Activated CD4-positive, alpha-beta T cell treated with anti-CD3 and anti-CD28 coated beads, Interleukin-2, Interleukin-4, amounts not matched to agents 100 ng/mL and 50 ng/mL, durations not matched to agents 16 hours and 8 hours (primary cell): Measurements from ENCODE around the gene TCHP.
A peak's percentile ranks its signal among the peaks of the same experiment; 100 is the strongest.
"Not testable (repeated sequence)": the region's sequence is repeated elsewhere in the genome, so short reads cannot be mapped to it uniquely, and the experiment has no call there.

ENCODE experiments used
- DNase-seq: peaks from one replicate; pipeline ENCODE4 v3.0.0-alpha.2; 2020; ENCODE audit warnings: low spot score

TCHP gene

DNA sequence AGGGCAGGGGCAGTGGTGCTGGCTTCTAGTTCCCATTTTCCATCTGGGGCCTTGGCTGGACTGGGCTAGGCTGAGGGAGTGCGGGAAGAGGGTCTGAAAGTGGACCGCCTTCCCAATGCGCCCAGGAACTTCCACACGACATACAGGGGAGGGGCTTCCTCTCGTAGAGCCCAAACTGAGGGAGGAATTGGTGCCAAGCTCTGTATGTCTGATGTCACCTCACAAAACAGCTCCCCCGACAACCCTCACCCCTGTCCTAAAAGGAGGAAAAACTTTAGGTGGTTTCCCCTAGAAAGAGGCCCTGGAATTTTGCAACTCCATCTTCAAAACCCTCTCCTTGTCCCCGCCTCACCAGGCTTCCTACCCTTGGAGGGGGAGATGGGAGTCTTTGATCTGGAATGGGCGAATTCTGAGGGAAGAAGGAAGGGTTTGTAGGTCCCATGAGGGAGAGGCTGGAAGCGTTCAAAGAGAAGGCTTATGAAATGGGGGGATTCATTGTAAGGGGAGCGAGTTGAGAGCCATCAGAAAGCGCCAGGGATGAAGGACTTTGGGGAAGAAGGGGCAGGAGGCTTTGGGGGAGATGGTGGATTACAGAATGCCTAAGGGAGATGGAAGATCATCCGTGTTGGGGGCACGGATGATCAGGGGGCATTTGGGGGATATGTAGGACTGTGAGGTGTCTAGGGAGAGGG is 20.6 kb upstream of the TCHP start:
- no peak for DNase-seq

DNA sequence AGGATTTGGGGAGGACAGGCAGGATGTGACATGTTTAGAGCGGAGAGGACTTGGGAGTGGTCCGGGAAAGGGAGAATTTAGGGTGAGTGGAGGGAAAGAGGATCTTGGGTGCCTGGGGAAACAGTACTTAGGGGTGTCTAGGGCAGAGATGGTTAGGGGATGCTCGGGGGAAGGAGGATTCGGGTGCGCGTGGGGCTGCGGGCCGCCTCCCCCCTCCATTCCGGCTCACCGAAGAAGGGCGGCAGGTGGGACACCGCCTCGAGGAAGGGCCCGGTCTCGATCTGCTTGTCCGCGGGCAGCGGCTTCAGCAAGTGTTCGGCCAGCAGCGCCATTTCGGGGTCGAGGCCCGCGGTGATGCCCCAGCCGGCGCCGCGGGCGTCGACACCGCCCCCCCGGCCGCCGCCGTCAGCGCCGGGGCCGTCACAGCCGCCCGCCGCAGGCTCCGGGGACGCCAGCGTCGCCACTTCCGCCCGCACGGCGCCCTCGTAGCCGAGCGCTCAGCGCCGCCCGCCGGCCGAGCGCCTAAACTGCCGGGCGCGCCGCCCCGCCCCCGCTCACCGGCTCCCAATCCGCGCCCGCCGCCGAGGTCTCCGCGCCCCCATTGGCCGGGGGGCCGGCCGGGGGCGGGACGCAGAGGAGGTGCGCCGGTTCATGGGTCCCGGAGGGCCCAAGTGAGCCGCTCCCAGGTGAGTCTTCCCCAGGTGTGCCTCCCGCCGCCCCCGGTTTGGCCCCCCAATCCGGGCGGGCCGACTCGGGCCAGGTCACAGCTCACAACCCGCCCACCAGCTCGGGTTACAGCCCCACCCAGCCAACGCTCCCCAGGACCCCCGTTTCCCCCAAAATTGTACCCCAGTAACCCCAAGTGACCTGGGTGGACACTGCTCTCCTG is 19.8 kb upstream of the TCHP start, which contains the start of gene GLTP:
Gene GLTP, minus strand, starts transcription at position 499 of the 889 bp plus-strand sequence. Its CDS starts 167 bp downstream, at position 332.
- peak; percentile 88 for DNase-seq

DNA sequence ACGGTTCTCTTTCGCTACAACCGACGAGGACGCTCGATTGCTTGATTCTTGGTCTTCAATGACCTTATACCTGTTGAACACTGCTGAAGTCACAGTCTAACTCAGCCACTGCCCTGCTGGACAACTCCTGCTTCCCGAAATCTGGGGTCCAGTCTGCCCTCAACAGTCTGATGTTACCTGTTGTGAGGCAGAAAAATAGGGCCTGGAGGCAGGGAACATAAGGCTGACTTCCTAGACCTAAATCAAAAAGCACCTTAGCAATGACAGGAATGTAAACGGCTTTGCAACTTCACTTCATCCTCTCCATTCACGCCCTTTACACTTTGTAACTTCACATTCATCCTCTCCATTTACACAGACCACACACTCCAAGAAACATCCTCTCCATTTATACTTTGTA is 19.1 kb upstream of the TCHP start:
- DNase-seq, result no peak

DNA sequence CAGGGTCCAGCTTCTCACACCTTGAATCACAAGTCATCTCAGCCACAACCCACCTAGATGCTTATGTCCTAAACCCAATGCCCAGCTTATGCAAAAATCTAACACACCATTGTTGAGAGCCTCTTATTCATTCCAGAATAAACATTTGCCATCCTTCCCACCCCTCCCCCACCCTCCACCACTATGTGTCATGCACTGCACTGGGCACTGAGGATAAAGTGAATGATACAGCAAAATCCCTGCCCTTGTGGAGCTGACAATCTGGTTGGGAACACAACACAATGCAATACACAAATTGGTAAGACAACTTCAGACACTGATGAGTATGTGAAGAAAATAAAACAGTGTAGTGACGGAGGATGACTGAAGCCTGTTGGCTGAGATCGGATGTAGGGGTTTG is 18.3 kb upstream of the TCHP start:
- no peak for DNase-seq

DNA sequence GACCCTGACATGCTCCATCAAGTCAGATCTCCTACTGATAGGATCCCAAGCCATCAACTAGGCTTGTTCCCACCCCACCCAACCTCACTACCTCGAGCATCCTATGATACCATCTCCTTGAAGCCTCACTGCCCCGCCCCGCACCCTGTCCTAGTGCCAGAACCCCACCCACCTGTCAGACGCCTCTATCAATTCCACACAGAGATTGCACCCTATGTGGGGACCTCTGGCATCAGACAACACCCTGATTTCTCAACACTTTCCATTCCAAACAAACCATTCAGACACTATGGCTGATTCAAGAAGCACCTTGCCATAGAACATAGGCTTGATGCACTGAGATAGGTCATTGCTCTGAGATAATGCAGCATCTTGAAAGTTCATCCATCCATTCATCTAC is 16.6 kb upstream of the TCHP start:
- no peak for DNase-seq

- no peak for DNase-seq
Observed at GRCh38 chr12:109885616-109886015, 14.5 kb upstream of the TCHP start.

GRCh38 chr12:109888179-109889020 is 11.7 kb upstream of the TCHP start:
- DNase-seq, result peak; percentile 77

DNA sequence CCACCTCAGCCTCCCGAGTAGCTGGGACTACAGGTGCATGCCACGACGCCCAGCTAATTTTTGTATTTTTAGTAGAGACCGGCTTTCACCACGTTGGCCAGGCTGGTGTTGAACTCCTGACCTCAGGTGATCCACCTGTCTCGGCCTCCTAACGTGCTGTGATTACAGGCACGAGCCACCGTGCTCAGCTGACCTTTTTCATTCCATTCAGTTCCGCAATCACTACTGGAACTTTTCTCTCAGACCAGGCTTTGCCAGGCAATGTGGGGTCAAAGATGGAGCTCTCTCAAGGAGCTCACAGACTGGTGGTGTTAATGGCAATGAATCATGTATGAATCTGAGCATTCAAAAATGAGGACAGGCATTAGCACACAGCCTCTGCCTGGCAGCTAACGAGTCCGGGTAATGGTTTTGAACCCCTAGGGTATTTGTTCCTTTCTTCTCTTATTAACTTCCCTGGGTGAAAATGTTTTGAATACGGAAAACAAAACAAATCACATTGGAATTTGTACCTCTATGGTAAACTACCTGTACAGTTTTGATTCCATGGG is 9.4 kb upstream of the TCHP start:
- DNase-seq, result no peak

GRCh38 chr12:109891731-109892130 is 8.3 kb upstream of the TCHP start:
- DNase-seq, result not testable (repeated sequence)

- no peak for DNase-seq
Observed at GRCh38 chr12:109892165-109892715, 7.8 kb upstream of the TCHP start.

DNA sequence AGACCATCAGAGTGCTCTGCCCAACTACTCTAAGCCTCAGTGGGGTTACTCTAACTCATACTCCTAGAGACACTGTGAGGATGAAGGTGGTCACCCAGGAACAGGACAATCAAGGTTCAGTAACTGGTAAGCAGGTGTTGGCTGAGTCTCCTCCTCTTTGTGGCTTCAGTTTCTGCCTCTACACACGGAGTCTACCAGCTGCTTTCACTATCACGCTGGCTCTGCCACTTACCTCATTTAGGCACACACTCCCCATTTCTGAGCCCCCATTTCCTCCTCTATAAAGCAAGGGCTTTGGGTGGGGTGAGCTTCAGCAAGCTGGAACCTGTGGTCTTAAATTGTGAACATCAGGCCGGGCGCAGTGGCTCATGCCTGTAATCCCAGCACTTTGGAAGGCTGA is 7.3 kb upstream of the TCHP start:
- peak; percentile 32 for DNase-seq

DNA sequence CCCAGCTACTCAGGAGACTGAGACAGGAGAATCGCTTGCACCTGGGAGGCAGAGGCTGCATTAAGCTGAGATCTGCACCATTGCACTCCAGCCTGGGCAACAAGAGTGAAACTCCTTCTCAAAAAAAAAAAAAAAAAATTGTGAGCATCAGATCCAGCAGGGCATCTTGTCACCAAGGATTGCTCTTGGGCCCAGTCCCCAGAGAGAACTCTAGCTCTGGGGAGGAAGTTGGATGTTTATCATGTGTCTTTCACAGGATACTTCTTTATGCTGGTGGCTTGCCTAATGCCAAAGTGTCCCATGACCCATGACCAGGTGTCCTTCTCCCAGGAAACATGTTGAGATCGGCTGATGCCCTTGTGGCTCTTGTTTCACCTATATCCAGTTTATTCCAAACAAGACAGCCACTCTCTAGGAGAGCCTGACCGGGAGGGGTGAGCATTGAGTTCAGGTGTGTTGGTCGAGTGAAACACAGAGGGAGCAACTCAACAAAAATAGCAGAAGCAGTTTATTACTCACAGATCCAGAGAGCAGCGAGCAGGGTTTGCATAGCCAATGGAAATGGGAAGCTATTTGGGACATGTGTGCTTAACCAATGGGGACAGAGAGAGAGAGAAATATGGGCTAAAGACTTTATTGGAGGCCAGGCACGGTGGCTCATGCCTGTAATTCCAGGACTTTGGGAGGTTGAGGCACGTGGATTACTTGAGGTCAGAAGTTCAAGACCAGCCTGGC is 6.6 kb upstream of the TCHP start:
- DNase-seq, result no peak

DNA sequence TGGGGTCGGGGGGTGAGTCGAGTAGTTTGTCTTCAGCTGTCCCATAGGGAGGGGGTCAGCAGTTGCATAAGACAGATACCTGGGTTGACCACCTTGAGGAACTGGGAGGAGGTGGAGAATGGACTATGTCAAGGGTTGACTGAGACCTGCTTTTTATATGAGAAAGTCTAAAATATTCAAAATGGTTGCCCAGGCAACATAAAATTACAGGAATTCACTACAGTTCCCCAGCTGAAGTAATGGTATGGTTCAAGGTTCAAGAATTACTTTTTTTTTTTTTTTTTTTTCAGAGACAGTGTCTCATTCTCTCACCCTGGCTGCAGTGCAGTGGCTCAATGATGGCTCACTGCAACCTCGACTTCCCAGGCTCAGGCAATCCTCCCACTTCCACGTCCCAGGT is 5.1 kb upstream of the TCHP start:
- no peak for DNase-seq

DNA sequence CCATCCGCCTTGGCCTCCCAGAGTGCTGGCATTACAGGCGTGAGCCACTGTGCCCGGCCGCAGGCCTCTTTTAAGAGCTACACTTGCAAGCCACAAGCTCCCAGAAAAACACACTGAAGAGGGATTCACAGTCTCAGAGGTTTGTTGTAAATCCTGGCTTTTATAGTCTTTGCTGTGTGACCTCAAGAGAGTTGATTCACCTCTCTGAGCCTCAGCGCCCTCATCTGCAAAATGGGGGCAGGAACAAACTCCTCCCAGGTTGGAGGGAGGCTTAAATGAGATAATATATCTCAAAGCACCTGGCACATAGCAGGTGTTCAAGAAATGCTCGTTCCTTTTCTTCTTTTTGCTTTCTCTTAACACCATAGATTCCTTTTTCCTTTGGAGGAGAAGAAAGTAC is 3.9 kb upstream of the TCHP start:
- no peak for DNase-seq

DNA sequence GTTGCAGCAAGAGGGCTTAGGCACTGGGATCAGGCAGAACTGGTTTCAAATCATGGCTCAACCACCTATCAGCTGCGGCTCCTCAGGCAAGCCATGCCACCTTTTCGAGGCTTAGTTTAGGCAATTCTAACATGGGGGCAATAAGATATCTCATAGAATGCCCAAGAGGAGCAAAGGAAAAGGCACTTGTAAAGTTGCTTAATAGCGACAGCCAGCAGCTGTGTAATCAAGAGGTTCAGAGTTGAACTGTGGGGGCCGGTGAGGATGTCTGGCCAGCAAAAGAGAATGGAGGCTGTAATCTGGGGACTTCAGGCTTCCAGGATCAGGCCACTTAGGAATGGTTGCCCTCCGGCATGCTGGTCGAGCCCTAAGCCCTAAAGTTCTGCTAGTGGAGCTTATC is 3.0 kb upstream of the TCHP start:
- DNase-seq, result no peak

- DNase-seq, result not testable (repeated sequence)
Observed at GRCh38 chr12:109899345-109899744, 729 bp upstream of the TCHP start.

DNA sequence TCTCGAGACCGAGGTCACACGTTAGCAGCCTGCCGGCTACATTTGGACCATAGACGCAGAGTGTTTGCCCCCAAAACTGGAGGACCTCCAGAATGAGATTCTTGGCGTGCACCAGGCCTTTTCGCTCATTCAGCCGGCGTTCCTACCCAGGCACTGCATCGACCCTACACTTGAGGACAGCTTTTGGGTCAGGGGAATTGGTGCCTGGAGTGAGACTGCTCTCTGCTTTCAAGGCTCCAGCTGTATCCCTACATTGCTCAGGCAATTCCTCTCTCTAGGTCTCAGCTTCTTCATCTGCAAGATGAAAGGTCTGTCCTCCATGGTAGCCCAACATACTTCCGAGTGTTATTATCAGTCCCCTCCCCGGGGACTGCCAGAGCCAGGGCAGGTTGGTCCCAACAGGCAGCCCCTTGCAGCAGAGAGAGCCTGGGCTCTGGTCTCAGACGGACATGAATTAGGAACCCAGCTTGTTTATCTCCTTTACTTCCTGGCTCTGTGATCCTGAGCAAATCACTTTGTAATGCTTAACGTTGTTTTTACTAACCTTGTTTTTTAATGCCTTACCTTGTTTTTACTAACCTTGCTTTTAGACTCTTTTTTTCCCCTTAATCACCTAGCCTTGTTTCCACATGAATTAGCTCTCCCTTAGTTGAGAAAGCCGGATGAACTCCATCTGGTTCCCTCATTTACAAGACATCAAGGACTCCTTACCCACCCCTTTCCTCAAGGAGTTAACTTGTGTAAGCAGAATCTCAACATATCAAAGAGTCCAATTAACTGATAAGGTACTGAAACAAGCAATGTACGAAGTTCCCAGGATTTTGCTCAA is 892 bp downstream of the TCHP start:
- no peak for DNase-seq

- no peak for DNase-seq
Observed at GRCh38 chr12:109902891-109903418, 2.9 kb downstream of the TCHP start.

DNA sequence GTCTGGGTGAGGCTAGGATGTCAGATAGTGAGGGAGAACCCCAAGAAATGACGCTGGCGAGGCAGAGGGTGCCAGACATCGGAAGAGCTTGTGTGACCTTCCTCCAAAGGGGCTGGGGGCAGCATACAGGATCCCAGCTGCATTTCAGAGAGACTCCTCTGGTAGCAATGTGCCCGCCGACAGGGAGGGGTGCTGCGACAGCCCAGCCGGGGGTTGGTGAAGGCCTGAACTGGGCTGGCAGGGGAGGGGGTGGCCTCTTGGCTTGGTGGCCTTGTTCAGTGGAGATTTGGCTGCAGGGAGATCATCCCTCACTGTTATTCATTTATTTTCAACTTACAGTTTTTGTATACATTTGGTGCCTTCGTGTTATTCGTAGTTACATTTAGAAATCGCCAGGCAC is 5.2 kb downstream of the TCHP start:
- DNase-seq, result no peak
